Psoas muscle (tissue), 8 donors: ENCODE measurements around the gene FRMPD1. TPM values are rescaled to one million over a fixed set of nuclear protein-coding genes. Genes with fewer than 3 reads are reported as not detected.

Source experiments
- ATAC-seq, 4 donors: fragments of 200-7000 bp; cut with Tn5 transposase; one replicate each; pipeline ENCODE4 v1.9.1; 2020; ENCODE audit warnings: moderate library complexity in 3 of 4, mild to moderate bottlenecking in 2 of 4
- DNase-seq, 2 donors: peaks; one replicate each; pipeline ENCODE4 v3.0.0-alpha.2; 2020
- H3K27ac ChIP-seq: fragments of 200-600 bp; one replicate; pipeline ENCODE4 v1.8.0; 2022
- H3K27me3 ChIP-seq, 3 donors: fragments of 200-600 bp in 1 of 3; one replicate each; pipeline versions ENCODE4 v1.6.1 to v1.8.0; 2013 to 2022; ENCODE audit warnings: low read length in 2 of 3, mild to moderate bottlenecking in 2 of 3, moderate library complexity in 1 of 3; ENCODE audit not compliant: insufficient read depth in 3 of 3
- H3K36me3 ChIP-seq, 2 donors: fragments of 200-600 bp in 1 of 2; one replicate each; pipeline versions ENCODE4 v1.6.1 to v1.8.0; 2013 to 2022; ENCODE audit warnings: low read depth in 1 of 2, mild to moderate bottlenecking in 1 of 2, moderate library complexity in 1 of 2; ENCODE audit not compliant: insufficient read depth in 1 of 2
- H3K4me1 ChIP-seq: fragments of 200-600 bp; one replicate; pipeline ENCODE4 v1.8.0; 2022
- H3K4me3 ChIP-seq: fragments of 200-600 bp; one replicate; pipeline ENCODE4 v1.8.0; 2022; ENCODE audit warnings: mild to moderate bottlenecking
- H3K9me3 ChIP-seq: fragments of 200-600 bp; one replicate; pipeline ENCODE4 v1.8.0; 2022
- WGBS, 3 donors: extraction: QIAGEN DNeasy Blood & Tissue Kit; methylation state at CpG; one replicate each; pipeline versions ENCODE4 v1.1.6 to v1.1.7; 2013; 5-methylcytosine and 5-hydroxymethylcytosine counted together
- intact Hi-C, 2 donors: fragments of 100-400 bp; cut with DNase I; formaldehyde crosslinking; loops; one replicate each; pipeline versions ENCODE4 v1.11.0 to v1.14.2; 2022
- polyA plus RNA-seq, 3 donors: library from polyadenylated mRNA; stranded (reverse); fragments of 200-250 nt; gene quantifications; one replicate each; pipeline ENCODE4 v1.2.3, GENCODE V29; 2013
- total RNA-seq, 4 donors: library from RNA; stranded (reverse); fragmentation: NEBNext Ultra II Directional in 2 of 4; extraction: Animal tissue kit (Norgen Biotek cat#: 25700) in 2 of 4; gene quantifications; one replicate each; pipeline versions ENCODE4 v1.2.1 to v1.2.4, GENCODE V29; 2021 to 2023
- TF ChIP-seq, protein P1 (sequence below): fragments of 200-600 bp; IDR thresholded peaks from one replicate; pipeline ENCODE4 v1.8.0; 2022; ENCODE audit warnings: antibody characterized with exemption
- donor health status: healthy with polysubstance abuse.
- donor health status: DM: no; HTN: no; CAD: no; lungs with moderate emphysema.
- donor health status: Bipolar disorder and iron deficiency.
- donor health status: healthy.
- donor health status: DM: yes; HTN: yes; CAD: no.
- donor health status: DM: no; HTN: no; CAD: no.
- donor health status: DM: no; HTN: no; CAD: no.
- donor health status: DM: yes; HTN: yes; CAD: no.

Gene FRMPD1
- total and polyA plus RNA-seq, 7 donors: 0.48 to 6.1 (median 1.4) TPM

DNA sequence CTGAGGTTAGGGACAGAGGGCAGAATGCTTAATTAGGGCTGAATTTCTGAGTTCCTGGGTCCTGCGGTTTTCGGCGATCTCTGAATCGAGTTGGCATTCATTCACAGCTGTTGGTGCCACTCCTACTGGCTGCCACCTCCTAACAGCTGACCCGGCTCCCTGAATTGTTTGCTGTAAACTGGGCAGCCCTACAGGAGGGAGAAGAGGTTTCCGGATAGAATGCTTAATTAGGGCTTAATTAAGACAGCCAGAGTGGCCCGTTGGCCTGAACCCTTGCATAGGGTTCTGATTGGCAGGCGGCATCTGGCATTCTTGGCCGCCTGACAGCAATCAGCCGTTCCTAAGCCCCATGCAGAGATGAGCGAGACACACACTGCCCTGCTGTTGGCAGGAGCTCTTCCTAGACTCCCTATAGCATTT is 25.7 kb downstream of the FRMPD1 start:
- intact Hi-C loops: no loop called here
- TF ChIP-seq, protein P1, sequence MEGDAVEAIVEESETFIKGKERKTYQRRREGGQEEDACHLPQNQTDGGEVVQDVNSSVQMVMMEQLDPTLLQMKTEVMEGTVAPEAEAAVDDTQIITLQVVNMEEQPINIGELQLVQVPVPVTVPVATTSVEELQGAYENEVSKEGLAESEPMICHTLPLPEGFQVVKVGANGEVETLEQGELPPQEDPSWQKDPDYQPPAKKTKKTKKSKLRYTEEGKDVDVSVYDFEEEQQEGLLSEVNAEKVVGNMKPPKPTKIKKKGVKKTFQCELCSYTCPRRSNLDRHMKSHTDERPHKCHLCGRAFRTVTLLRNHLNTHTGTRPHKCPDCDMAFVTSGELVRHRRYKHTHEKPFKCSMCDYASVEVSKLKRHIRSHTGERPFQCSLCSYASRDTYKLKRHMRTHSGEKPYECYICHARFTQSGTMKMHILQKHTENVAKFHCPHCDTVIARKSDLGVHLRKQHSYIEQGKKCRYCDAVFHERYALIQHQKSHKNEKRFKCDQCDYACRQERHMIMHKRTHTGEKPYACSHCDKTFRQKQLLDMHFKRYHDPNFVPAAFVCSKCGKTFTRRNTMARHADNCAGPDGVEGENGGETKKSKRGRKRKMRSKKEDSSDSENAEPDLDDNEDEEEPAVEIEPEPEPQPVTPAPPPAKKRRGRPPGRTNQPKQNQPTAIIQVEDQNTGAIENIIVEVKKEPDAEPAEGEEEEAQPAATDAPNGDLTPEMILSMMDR: no peak
- peak overlapping the region; percentile 55 for H3K27ac ChIP-seq

DNA sequence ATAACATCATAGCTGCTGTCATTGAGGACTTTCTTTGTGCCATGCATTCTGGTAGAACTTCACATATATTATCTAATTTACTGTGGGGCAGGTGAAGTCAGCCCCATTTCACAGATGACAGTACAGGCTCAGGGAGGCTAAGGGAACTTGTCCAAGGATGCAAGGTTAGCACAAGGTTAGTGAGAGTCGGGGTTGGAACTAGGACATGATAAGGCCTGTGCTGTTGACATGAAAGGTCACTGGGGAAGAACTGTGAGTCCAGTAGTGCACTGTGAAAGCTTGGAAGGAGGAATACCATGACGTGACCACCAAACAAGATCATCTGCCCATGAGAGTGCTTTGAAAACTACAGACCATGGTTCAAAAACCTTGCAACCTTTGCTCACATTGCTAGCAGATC is 26.7 kb downstream of the FRMPD1 start:
- TF ChIP-seq, protein P1: no peak
- DNase-seq (no peak), ATAC-seq (no peak)
- intact Hi-C loops: no loop called here
- Histone ChIP-seq H3K4me3 (no peak overlapping the region), H3K27me3 (no peaks in the 10 kb centered on the region), H3K4me1 (peaks cover 16% of the 10 kb centered on the region), H3K36me3 (no peaks in the 10 kb centered on the region), H3K9me3 (no peaks in the 10 kb centered on the region), H3K27ac (peak overlapping the region; percentile 55)
- WGBS, 3 donors: 36 to 70% (median 38%) methylated on average over 2 of the region's 2 CpGs

More for the DNA sequence above, 25.7 kb downstream of the FRMPD1 start:
- ATAC-seq (peak; percentile 81 to 87 (median 84)), DNase-seq (peak; percentile 33 to 57)
- peaks cover 16% of the 10 kb centered on the region for H3K4me1 ChIP-seq
- H3K4me3 ChIP-seq: peak overlapping the region; percentile 45
- no peaks in the 10 kb centered on the region for H3K9me3 ChIP-seq
- 16 to 24% (median 17%) methylated on average over 11 of the region's 11 CpGs for WGBS, 3 donors
- H3K36me3 ChIP-seq: no peaks in the 10 kb centered on the region
- no peaks in the 10 kb centered on the region for H3K27me3 ChIP-seq

DNA sequence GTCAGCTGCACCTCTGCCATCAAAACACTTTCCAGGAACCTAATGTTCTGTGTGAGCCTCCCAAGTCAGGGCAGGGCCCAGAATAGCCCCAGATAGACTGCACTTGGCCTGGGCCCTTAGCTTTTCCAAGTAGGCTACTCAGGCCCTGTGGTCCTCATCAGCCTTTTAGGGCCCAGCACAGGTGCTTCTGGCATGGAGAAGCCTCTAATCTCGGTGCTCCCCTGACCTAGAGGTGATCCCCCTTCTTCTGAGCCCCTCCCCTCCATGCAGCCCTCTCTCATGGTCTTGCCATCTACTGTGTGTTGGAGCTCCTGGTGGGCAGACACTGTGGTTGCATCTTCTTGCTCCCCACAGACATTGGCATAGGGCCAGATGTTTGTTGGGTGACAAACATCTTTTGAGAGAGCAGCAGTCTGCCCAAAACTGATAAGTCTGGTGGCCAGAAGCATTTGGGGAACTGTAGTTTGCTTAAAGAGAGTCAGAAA is 28.1 kb downstream of the FRMPD1 start:
- Histone ChIP-seq H3K4me1 (peaks cover 16% of the 10 kb centered on the region), H3K27ac (no peak overlapping the region), H3K4me3 (no peak overlapping the region), H3K27me3 (no peaks in the 10 kb centered on the region), H3K36me3 (no peaks in the 10 kb centered on the region), H3K9me3 (no peaks in the 10 kb centered on the region)
- WGBS, 3 donors: 14 to 50% (median 41%) methylated on average over 1 of the region's 1 CpG
- TF ChIP-seq, protein P1: no peak
- ATAC-seq (peak; percentile 42 to 90 (median 75)), DNase-seq (peak in 1 of 2 donors; percentile 59)
- intact Hi-C loops: no loop called here

DNA sequence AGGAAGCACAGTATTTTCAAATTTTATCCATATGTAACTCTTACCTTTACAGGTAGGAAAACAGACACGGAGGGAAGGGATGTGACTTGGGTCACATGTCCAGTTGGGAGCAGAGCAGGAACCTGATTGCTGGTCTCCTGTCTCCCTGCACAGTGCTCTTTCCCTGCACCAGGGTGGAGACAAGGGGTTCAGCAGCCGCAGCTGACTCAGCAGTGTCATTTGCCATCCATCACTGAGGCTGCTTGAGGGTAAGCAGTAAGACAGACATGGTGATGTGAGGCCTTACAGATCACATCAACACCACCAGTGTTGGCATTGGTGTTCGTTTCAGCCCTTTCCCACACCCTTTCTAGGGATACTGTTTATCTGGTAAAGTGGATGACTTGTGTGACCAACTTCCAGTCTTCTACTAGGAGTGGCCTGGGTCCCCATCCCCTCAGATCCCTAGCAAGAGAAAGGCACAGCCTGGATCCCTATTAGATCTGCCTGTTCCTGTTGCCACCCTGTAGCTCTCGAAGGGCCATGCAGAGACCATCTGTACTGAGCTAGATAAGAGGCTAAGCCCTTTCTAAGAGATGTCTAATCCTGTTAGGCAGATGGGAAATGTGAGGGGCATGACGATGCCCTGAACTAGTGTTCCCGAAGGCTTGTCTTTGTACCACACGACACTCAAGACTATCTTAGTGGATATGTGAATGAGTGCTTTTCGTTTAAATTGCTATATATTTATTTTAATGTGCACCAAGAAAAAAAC is 29.1 kb downstream of the FRMPD1 start:
- Histone ChIP-seq H3K4me3 (no peak overlapping the region), H3K4me1 (peaks cover 16% of the 10 kb centered on the region), H3K36me3 (no peaks in the 10 kb centered on the region), H3K27me3 (no peaks in the 10 kb centered on the region), H3K9me3 (no peaks in the 10 kb centered on the region), H3K27ac (no peak overlapping the region)
- intact Hi-C loops: no loop called here
- ATAC-seq (no peak), DNase-seq (no peak)
- 85 to 90% (median 89%) methylated on average over 8 of the region's 8 CpGs for WGBS, 3 donors
- TF ChIP-seq, protein P1: no peak
